ENCODE data around the gene MCC.

DNA sequence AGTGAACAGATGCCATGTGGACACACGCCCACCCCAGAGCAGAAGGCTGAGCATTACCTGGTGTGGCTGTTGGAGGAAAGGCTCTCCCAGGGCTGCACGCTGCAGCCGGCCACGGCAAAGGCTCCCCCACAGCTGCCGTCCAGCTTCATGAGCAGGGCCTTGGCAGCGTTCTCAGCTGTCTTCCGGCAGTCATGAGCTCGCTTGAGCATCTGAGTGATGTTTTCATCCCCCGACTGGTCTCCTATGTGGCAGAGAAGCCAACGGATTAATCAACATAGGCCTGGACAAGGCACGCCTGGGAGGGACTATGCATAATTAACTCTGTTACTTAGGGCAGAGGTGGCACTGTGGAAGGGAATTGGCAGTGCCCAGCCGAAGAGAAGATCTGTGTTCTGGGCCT, 424.3 kb downstream of the MCC start:
- TF ChIP-seq CTCF (IDR thresholded peaks at IDR 0.05) = no peak
- TF ChIP-seq CEBPB (IDR thresholded peaks at IDR 0.05) = no peak
- TF ChIP-seq REST (IDR thresholded peaks at IDR 0.05) = no peak
- TF ChIP-seq HDAC2 (IDR thresholded peaks at IDR 0.05) = no peak
- TF ChIP-seq MAFK (IDR thresholded peaks at IDR 0.05; ENCODE audit: partially characterized antibody) = no peak
- no peak for TF ChIP-seq FOSB (CRISPR knock-in tag; IDR thresholded peaks at IDR 0.05)
- no peak for TF ChIP-seq POLR2A (IDR thresholded peaks at IDR 0.05; ENCODE audit: low read length)
- TF ChIP-seq RAD21 (conservative IDR thresholded peaks at IDR 0.05 in 1 of 2, IDR thresholded peaks at IDR 0.05 in 1 of 2) = no peak

Measured in A549 (cell line).